ENCODE results near the gene UBA7. TPM values are rescaled to one million over a fixed set of nuclear protein-coding genes. Genes with fewer than 3 reads are reported as not detected.

Gene UBA7
- total and polyA plus RNA-seq, 2 of the 13 experiments (the other 11 are each of a cell fraction or from before 2014, with no cell fraction given): 9.5 to 16.5 TPM

DNA sequence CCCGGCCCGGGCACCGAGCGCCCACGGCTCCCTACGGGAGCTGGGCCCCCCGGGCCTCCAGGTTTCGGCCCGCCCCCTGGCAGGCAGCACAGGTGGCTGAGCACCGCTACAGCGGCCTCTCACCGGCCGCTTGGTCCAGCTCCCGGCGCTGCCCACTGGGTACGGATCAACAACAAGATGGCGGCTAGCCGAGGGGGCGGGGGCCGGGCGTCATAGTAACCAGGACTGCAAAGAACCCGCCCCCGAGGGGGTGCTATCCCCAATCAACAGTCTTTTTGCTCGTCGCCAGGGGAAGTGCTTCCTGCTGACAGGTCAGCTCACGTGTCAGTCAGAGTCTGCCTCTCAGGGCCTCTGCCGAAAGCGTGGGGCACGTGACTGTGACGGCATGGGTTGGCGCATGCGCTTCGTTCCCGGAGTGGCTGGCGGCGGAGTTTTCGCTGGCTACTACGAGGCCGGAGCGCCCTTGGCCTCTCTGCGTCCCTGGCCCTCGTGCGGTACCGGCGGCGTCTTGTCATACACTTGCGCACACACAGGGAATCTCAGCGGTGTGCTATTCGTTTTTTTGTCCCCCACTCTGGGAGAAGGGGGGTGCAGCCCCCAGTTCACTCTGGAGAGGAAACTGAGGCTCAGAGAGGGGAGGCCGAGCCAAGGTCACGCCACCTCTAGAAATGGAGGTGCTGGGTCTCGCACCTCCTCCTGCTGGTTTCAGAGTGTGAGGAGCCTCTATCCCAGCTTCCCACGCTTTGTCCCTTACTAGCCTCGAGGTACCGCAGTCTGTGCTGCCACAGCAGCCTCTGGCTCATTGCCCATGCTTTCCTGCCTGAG is 27.2 kb downstream of the UBA7 start, which contains the start of gene IP6K1:
IP6K1 (minus strand) TSS at position 186 of the 825 bp plus-strand sequence. CDS start 38,502 bp downstream, outside the sequence.
- Histone ChIP-seq H3K9me3 (ENCODE audit: low read length) (no peaks in the 10 kb centered on the region), H3K27me3 (ENCODE audit: control insufficient read depth in 1 of 2, insufficient read depth in 2 of 2, low read length in 2 of 2) (no peaks in the 10 kb centered on the region; a peak in 1 of 5 replicates), H3K36me3 (replicated peaks in 1 of 2; ENCODE audit: control insufficient read depth in 1 of 2, insufficient read depth in 2 of 2, low read length in 2 of 2) (peaks cover 0 to 3% of the 10 kb centered on the region in 2 experiments; a peak in 2 of 5 replicates), H3K4me1 (ENCODE audit: insufficient read depth, low read length) (peaks cover 50% of the 10 kb centered on the region), H3K9ac (ENCODE audit: insufficient read depth, low read depth, low read length) (peak within 1 kb of the TSS; percentile 96), H3K4me2 (ENCODE audit: low read depth, low read length) (peak within 1 kb of the TSS; percentile 88), H2AFZ (ENCODE audit: low read length) (no peak within 1 kb of the TSS), H4K20me1 (ENCODE audit: insufficient read depth, low read length) (no peaks in the 10 kb centered on the region), H3K4me3 (replicated peaks in 1 of 3; ENCODE audit: insufficient read depth in 1 of 3, low read depth in 2 of 3, low read length in 3 of 3) (peak within 1 kb of the TSS; percentile 81 to 93 (median 84)), H3K27ac (ENCODE audit: extremely low read length, insufficient read depth, low read length) (peak within 1 kb of the TSS; percentile 65), H3K79me2 (ENCODE audit: insufficient read depth, low read length) (peaks cover 34% of the 10 kb centered on the region)
- ChIA-PET CTCF (ENCODE audit: low intra/inter-chr PET ratio, low total read pairs) (no interaction called here), POLR2A (interaction anchor here (0.7 to 1.8 kb wide), 17 partner anchors 9 to 448 kb away, joined by 3 to 22 read pairs (median 3); partner anchors contain the start of genes CDHR4, INKA1, MON1A and UBA7)
- peak; percentile 99 for DNase-seq (ENCODE audit: low spot score)
- intact Hi-C loops (cut with micrococcal nuclease; ENCODE audit: unreplicated experiment) (loop anchor here (5.0 kb wide), 1 partner anchor 54 kb away; no protein-coding TSS in a partner anchor), in situ Hi-C loops (cut with HindIII; ENCODE audit: extremely low pct_ligation_motif_present, low pct_unique_long_range_greater_than_20kb) (no loop called here)
- FAIRE-seq: peak; percentile 96
- WGBS (ENCODE audit: low lambda C conversion rate): 2% methylated on average over 26 of the region's 55 CpGs
- BruUV-seq (replicated peaks): no TSS peak
- peak; percentile 93 for ATAC-seq
- TF ChIP-seq NR1H2 (CRISPR knock-in tag; IDR thresholded peaks at IDR 0.05; ENCODE audit: borderline replicate concordance, low read depth) (no peak; the same call in 1 of the 2 replicates), GABPB1 (CRISPR knock-in tag; IDR thresholded peaks at IDR 0.05) (peak; percentile 93), ZNF788 (CRISPR knock-in tag; IDR thresholded peaks at IDR 0.05; ENCODE audit: borderline replicate concordance) (0 out of 2 replicates have a peak, but pooled peaks have one; percentile 4), ZNF775 (CRISPR knock-in tag; IDR thresholded peaks at IDR 0.05; ENCODE audit: borderline replicate concordance) (0 out of 2 replicates have a peak, but pooled peaks have one; percentile 56), RNF219 (CRISPR knock-in tag; IDR thresholded peaks at IDR 0.05) (no peak), SIN3B (IDR thresholded peaks at IDR 0.05; ENCODE audit: low read length) (0 out of 2 replicates have a peak, but pooled peaks have one; percentile 27), ZNF276 (CRISPR knock-in tag; IDR thresholded peaks at IDR 0.05; ENCODE audit: low read depth) (0 out of 2 replicates have a peak, but pooled peaks have one; percentile 34), ZNF746 (CRISPR knock-in tag; IDR thresholded peaks at IDR 0.05) (no peak), ZNF343 (CRISPR knock-in tag; IDR thresholded peaks at IDR 0.05) (no peak), ZNF331 (CRISPR knock-in tag; IDR thresholded peaks at IDR 0.05) (peak; percentile 16; the same call in 1 of the 2 replicates), NPAS2 (CRISPR knock-in tag; IDR thresholded peaks at IDR 0.05; ENCODE audit: borderline replicate concordance) (no peak), ZBTB8A (CRISPR knock-in tag; IDR thresholded peaks at IDR 0.05; ENCODE audit: borderline replicate concordance, low read depth) (no peak), NFKB2 (CRISPR knock-in tag; IDR thresholded peaks at IDR 0.05; ENCODE audit: borderline replicate concordance) (peak; percentile 59; the same call in 1 of the 2 replicates), CBFB (CRISPR knock-in tag; IDR thresholded peaks at IDR 0.05) (no peak), ZNF790 (CRISPR knock-in tag; IDR thresholded peaks at IDR 0.05; ENCODE audit: borderline replicate concordance) (peak; percentile 85; the same call in 1 of the 2 replicates)

Data from HepG2 (cell line).